HG03097 (cell line): Measurements from ENCODE around the gene ADGRL3.
"Not testable (repeated sequence)": the region's sequence is repeated elsewhere in the genome, so short reads cannot be mapped to it uniquely, and the experiment has no call there.

Experiments used
- ATAC-seq: cut with Tn5 transposase; IDR thresholded peaks from one replicate; pipeline ENCODE4 v1.9.1; 2021; ENCODE audit not compliant: unreplicated experiment, low FRiP score

Gene ADGRL3

DNA sequence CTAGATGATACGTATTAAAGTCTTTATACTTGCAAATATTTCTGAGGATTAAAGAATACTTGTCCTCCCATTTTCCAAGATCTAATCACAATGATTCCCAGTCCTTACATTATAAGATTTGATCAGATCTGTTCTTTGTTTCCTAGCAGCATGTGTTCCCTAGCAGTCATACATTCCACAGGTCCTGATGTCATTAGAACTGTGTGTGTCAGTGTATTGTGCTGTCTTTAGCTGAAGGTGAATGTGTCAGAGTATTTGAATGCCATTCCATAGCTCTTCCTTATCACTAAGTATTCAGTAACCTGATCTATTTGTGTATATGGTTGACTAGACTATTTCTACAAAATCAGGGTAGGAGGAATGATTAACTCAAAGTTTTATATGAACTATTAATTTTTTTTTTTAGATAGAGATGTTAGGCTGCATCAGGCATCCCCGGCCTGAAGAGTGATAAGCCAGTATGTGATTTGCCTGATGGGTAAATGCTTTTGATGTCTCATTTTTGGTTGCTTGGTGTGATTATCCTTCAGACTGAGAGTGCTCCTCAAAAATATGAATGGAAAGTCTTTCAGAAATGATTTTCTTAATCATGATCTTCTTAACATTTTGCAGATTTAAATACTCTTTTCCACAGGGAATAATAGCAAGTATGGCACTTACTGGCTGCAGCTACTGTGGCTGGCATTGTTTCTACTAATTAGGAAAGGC, 4.4 kb downstream of the ADGRL3 start:
- ATAC-seq = no peak

- no peak for ATAC-seq
Measured at GRCh38 chr4:61205066-61205465, 4.9 kb downstream of the ADGRL3 start.

- not testable (repeated sequence) for ATAC-seq
Measured at GRCh38 chr4:61207156-61207555, 7.0 kb downstream of the ADGRL3 start.

GRCh38 chr4:61210186-61210939, 10.2 kb downstream of the ADGRL3 start:
- no peak for ATAC-seq

DNA sequence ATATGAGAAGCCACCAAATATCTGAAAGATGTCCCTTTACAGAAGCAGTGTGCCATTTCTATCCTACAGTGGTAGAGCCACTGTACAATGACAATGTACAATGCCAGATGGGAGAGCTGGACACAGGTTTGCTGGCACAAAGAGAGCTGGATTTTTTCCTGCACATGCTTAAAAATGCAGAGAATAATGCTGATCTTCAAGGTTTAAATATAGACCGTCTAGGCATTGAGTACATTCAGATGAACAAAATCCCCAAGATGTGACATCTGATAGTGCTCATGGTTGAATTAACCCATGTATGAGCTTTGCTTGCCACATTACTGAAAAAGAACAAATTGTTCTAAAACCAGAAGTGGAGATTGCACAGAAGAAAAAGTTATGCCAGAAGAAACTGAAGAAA, 11.7 kb downstream of the ADGRL3 start:
- ATAC-seq = no peak

DNA sequence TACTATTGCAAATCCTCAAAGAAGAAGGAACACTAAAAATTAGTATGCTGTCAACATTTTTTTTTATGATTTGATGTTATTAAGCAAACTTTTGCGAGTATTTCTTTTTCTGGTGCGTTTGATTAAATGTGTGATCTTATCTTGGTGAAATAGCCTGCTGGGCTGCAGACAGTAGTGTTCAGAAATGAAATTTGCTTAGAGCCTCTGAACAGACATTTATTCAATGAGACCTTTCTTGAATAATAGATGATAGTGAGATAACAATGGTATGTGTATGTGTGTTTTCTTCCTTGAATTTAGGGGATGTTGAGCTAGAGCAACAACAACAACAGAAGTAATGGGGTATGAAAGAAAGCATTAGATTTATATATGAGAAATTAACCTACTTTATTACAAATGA, 12.7 kb downstream of the ADGRL3 start:
- no peak for ATAC-seq

GRCh38 chr4:61214680-61215079, 14.6 kb downstream of the ADGRL3 start:
- no peak for ATAC-seq

- ATAC-seq = no peak
Measured at GRCh38 chr4:61217222-61217621, 17.1 kb downstream of the ADGRL3 start.

DNA sequence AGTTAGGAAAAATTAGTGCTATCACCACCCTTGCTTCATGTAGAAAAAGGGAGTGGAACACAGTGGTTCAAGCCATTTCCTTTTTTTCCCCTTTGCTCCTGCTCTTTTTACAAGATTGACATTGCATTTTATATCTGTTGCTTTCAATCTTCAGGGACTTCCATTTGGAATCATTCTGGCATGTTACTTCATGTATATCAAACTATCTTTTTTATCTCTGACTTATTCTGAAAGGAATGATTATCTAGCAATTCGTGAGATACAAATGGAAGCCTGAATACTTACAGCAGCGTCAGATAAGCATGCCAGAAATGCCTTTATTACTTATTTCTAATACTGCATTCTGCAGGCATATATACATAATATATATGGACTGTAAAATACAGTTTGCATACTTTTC, 20.4 kb downstream of the ADGRL3 start:
- no peak for ATAC-seq

- no peak for ATAC-seq
Measured at GRCh38 chr4:61223385-61223784, 23.3 kb downstream of the ADGRL3 start.

GRCh38 chr4:61224573-61224972, 24.4 kb downstream of the ADGRL3 start:
- no peak for ATAC-seq

DNA sequence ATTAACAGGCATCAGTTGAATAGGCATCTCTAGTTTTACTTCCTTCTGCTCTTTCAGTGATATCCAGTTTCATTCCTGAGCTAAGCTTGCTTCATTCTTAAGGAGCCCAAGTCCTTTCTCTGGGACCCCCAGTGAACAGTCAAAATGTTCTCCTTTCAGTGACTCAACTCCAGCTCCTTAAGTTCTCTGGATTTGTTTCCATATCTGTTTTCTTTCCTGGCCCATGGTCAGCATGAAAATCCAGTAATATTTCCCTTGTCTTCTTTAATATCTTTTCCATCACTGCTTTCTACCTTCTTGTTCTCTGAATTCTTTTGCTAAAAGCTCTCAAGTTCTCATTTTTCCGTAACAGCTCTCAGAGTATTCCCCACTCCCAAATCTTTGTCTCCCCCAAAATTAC, 25.5 kb downstream of the ADGRL3 start:
- ATAC-seq = no peak

GRCh38 chr4:61231421-61231820, 31.3 kb downstream of the ADGRL3 start:
- ATAC-seq = no peak

- ATAC-seq = no peak
Measured at GRCh38 chr4:61239250-61239649, 39.1 kb downstream of the ADGRL3 start.

DNA sequence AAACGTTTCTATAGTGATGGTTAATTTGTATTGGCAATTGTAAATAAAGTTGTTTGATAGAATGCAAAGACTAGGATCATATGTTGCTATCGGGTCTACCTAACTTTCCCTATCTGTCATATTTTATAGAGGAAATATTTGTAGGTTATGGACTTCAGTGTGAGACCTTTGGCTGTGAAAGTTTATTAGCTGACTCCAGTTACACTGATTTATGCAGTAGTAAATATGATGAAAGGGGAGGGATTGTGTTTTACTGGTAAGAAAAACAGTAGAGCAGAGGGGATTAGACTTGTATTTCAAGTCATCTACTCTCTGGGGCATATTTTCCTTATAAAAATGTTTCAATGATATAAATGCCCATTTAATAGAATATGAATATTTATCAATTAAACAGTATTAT, 43.8 kb downstream of the ADGRL3 start:
- no peak for ATAC-seq

GRCh38 chr4:61245069-61245714, 45.1 kb downstream of the ADGRL3 start:
- no peak for ATAC-seq

GRCh38 chr4:61246034-61246433, 45.9 kb downstream of the ADGRL3 start:
- no peak for ATAC-seq

GRCh38 chr4:61248705-61249104, 48.6 kb downstream of the ADGRL3 start:
- ATAC-seq = no peak

DNA sequence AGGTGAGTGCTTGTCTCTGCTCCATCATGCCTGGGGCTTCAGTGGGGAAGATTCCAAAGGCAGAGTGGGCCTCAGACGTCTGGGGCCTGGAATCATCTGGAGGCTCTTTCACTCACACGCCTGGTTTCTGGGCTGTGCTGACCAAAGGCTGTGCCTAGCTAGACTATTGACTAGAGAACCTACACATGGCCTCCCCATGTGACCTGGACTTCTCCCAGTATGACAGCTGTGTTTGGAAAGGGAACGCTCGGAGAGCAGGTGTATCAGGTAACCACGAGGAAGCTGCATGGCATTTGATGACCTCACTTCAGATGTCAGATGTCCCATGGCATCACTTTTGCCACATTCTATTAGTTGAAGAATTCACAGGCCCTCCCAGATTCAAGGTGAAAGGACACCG, 51.0 kb downstream of the ADGRL3 start:
- no peak for ATAC-seq

GRCh38 chr4:61254406-61254805, 54.3 kb downstream of the ADGRL3 start:
- no peak for ATAC-seq

- no peak for ATAC-seq
Measured at GRCh38 chr4:61273233-61273632, 73.1 kb downstream of the ADGRL3 start.

GRCh38 chr4:61274286-61274685, 74.2 kb downstream of the ADGRL3 start:
- no peak for ATAC-seq
